HepG2 (cell line): ENCODE data around the gene CEBPZOS. TPM values are rescaled to one million over a fixed set of nuclear protein-coding genes. Genes with fewer than 3 reads are reported as not detected.
A peak's percentile ranks its signal among the peaks of the same experiment; 100 is the strongest.

Experiments
- ATAC-seq: fragments of 200-7000 bp; cut with Tn5 transposase; 3 replicates; pipeline ENCODE4 v1.9.1; 2020; ENCODE audit warnings: mild to moderate bottlenecking, moderate library complexity
- BruUV-seq: library from RNA; stranded (reverse); fragments of 400-500 nt; replicated peaks from 2 replicates; lab custom pipeline; 2021; lab: Mats Ljungman, UMichigan
- CTCF ChIA-PET: fragments of 300-600 bp; formaldehyde crosslinking; extraction: SDS; loops from one replicate; lab custom pipeline; 2021; ENCODE audit warnings: low total read pairs, inconsistent platforms, low intra/inter-chr PET ratio; lab: Yijun Ruan, JAX
- POLR2A ChIA-PET: fragments of 350-600 bp; sonication (Branson Sonifier 250); formaldehyde crosslinking; loops from one replicate; lab custom pipeline; 2020; ENCODE audit warnings: antibody characterized with exemption, inconsistent platforms; lab: Yijun Ruan, JAX
- DNase-seq: peaks from one replicate; pipeline ENCODE4 v3.0.0-alpha.2; 2015; ENCODE audit warnings: low spot score
- FAIRE-seq: peaks from 3 replicates; lab custom pipeline; 2011; peaks lifted over from hg19 to GRCh38; lab: Jason Lieb, UNC
- H2AFZ ChIP-seq: one replicate; pipeline ENCODE4 v1.6.1; 2011; ENCODE audit warnings: low read length, inconsistent platforms
- H3K27ac ChIP-seq: fragments of 300-600 bp; 3 replicates; pipeline ENCODE4 v1.8.0; 2011; ENCODE audit warnings: mixed run types, mild to moderate bottlenecking, mixed read lengths, low read length, inconsistent platforms; ENCODE audit not compliant: insufficient read depth; ENCODE audit errors: extremely low read length
- H3K27me3 ChIP-seq, 2 experiments: fragments of 200-600 bp in 1 of 2; 2 replicates in 1 of 2; 3 replicates in 1 of 2; pipeline versions ENCODE4 v1.6.0 to v1.8.0; 2011; ENCODE audit warnings: low read length in 2 of 2, mild to moderate bottlenecking in 2 of 2, moderate library complexity in 2 of 2, inconsistent platforms in 1 of 2; ENCODE audit not compliant: insufficient read depth in 2 of 2, control insufficient read depth in 1 of 2
- H3K36me3 ChIP-seq, 2 experiments: fragments of 200-600 bp in 1 of 2; replicated peaks in 1 of 2; 2 replicates in 1 of 2; 3 replicates in 1 of 2; pipeline versions ENCODE4 v1.5.1 to v1.8.0; 2011; ENCODE audit warnings: low read length in 2 of 2, inconsistent platforms in 1 of 2; ENCODE audit not compliant: insufficient read depth in 2 of 2, control insufficient read depth in 1 of 2
- H3K4me1 ChIP-seq: 2 replicates; pipeline ENCODE4 v1.5.1; 2012; ENCODE audit warnings: low read length, inconsistent platforms; ENCODE audit not compliant: insufficient read depth
- H3K4me2 ChIP-seq: 2 replicates; pipeline ENCODE4 v1.6.0; 2011; ENCODE audit warnings: low read depth, low read length, inconsistent platforms
- H3K4me3 ChIP-seq, 3 experiments: fragments of 200-600 bp in 1 of 3; sonication (generic), shearing (Covaris generic) in 1 of 3; replicated peaks in 1 of 3; 2 replicates each; pipeline ENCODE4 v1.5.1; 2011 to 2016; ENCODE audit warnings: low read length in 3 of 3, inconsistent platforms in 2 of 3, low read depth in 2 of 3, mild to moderate bottlenecking in 2 of 3, control low read depth in 1 of 3, mixed read lengths in 1 of 3; ENCODE audit not compliant: insufficient read depth in 1 of 3
- H3K79me2 ChIP-seq: one replicate; pipeline ENCODE4 v1.6.1; 2011; ENCODE audit warnings: low read length, inconsistent platforms; ENCODE audit not compliant: insufficient read depth
- H3K9ac ChIP-seq: 2 replicates; pipeline ENCODE4 v1.6.0; 2011; ENCODE audit warnings: mild to moderate bottlenecking, low read depth, low read length, inconsistent platforms; ENCODE audit not compliant: insufficient read depth
- H3K9me3 ChIP-seq: 2 replicates; pipeline ENCODE4 v1.5.1; 2012; ENCODE audit warnings: mild to moderate bottlenecking, low read length
- H4K20me1 ChIP-seq: 2 replicates; pipeline ENCODE4 v1.6.0; 2011; ENCODE audit warnings: inconsistent platforms, mild to moderate bottlenecking, low read length, moderate library complexity; ENCODE audit not compliant: insufficient read depth
- ARID4A ChIP-seq: sonication (generic); formaldehyde crosslinking; IDR thresholded peaks from 2 replicates; pipeline ENCODE4 v1.5.0; 2020; ENCODE audit warnings: mild to moderate bottlenecking, missing genetic modification reagents, borderline replicate concordance
- MYNN ChIP-seq: sonication (generic); formaldehyde crosslinking; IDR thresholded peaks from 2 replicates; pipeline ENCODE4 v1.4.0; 2020; ENCODE audit warnings: mild to moderate bottlenecking, low read depth, missing genetic modification reagents
- UBTF ChIP-seq: sonication (generic); formaldehyde crosslinking; IDR thresholded peaks from 2 replicates; pipeline ENCODE4 v1.4.0; 2020; ENCODE audit warnings: mild to moderate bottlenecking, missing genetic modification reagents
- ZNF510 ChIP-seq: sonication (generic); formaldehyde crosslinking; IDR thresholded peaks from 2 replicates; pipeline ENCODE4 v1.4.0; 2020; ENCODE audit warnings: low read depth, mild to moderate bottlenecking, missing genetic modification reagents
- ZNF556 ChIP-seq: sonication (generic); formaldehyde crosslinking; IDR thresholded peaks from 2 replicates; pipeline ENCODE4 v1.4.0; 2020; ENCODE audit warnings: mild to moderate bottlenecking, missing genetic modification reagents, borderline replicate concordance
- ZNF761 ChIP-seq: sonication (generic); formaldehyde crosslinking; conservative IDR thresholded peaks from 2 replicates; pipeline ENCODE4 v1.4.0; 2020; ENCODE audit warnings: mild to moderate bottlenecking, missing genetic modification reagents
- WGBS: methylation state at CpG from one replicate; pipeline ENCODE4 v1.1.6; 2017; ENCODE audit warnings: low lambda C conversion rate; 5-methylcytosine and 5-hydroxymethylcytosine counted together
- in situ Hi-C: cut with HindIII; loops from 2 replicates; pipeline ENCODE4 v1.10.0; 2017; ENCODE audit warnings: low pct_unique_long_range_greater_than_20kb; ENCODE audit not compliant: extremely low pct_ligation_motif_present
- intact Hi-C: fragments of 100-400 bp; cut with micrococcal nuclease; formaldehyde crosslinking; loops from one replicate; pipeline ENCODE4 v1.10.0; 2022; ENCODE audit not compliant: unreplicated experiment
- polyA plus RNA-seq, 8 experiments: library from polyadenylated mRNA; depleted of rRNA in 3 of 8; stranded (reverse) in 7 of 8; unstranded in 1 of 8; fragments of >200 nt; fragmentation: Illumina TruSeq in 4 of 8; extraction: Trizol in 4 of 8; gene quantifications; 2 replicates each; pipeline versions ENCODE4 v1.2.1 to v1.2.3, GENCODE V29; 2011 to 2016; ENCODE audit warnings: low read depth in 4 of 8, missing spikeins in 1 of 8, mixed read lengths in 1 of 8; ENCODE audit not compliant: insufficient read depth in 1 of 8
- total RNA-seq, 5 experiments: library from RNA; depleted of rRNA; stranded (reverse); fragments of >200 nt; fragmentation: Illumina TruSeq; extraction: Trizol; gene quantifications; 2 replicates each; pipeline ENCODE4 v1.2.3, GENCODE V29; 2016; ENCODE audit warnings: low read depth in 1 of 5

CEBPZOS gene
- total and polyA plus RNA-seq, 2 of the 13 experiments (the other 11 are each of a cell fraction or from before 2014, with no cell fraction given): 18.6 to 44.7 TPM

GRCh38 chr2:37226863-37227262, 30.6 kb downstream of the CEBPZOS start:
- Histone ChIP-seq H3K9ac (no peak overlapping the region), H4K20me1 (peaks cover 23% of the 10 kb centered on the region), H3K27ac (no peak overlapping the region), H3K27me3 (no peaks in the 10 kb centered on the region; a peak in 1 of 5 replicates), H3K4me1 (peaks cover 53% of the 10 kb centered on the region), H3K79me2 (peaks cover 76% of the 10 kb centered on the region), H3K4me3 (no peak overlapping the region), H3K4me2 (peak overlapping the region; percentile 30; the same call in 1 of the 2 replicates), H2AFZ (no peak overlapping the region), H3K9me3 (no peaks in the 10 kb centered on the region), H3K36me3 (peaks cover 11 to 43% of the 10 kb centered on the region in 2 experiments)
- intact Hi-C loops (no loop called here), in situ Hi-C loops (loop anchor here (5.0 kb wide), 1 partner anchor 70 kb away; the partner anchor contains the start of gene EIF2AK2)
- FAIRE-seq (no peak), ATAC-seq (no peak), DNase-seq (no peak)
- CTCF ChIA-PET: no interaction called here
- BruUV-seq: no TSS peak
- 96% methylated on average over 4 of the region's 4 CpGs for WGBS
- POLR2A ChIA-PET: interaction anchor here (0.6 to 1.2 kb wide), 2 partner anchors 35 kb away, joined by 3 read pairs; no protein-coding TSS in a partner anchor
- TF ChIP-seq UBTF (CRISPR knock-in tag) (no peak), ZNF510 (CRISPR knock-in tag) (no peak), MYNN (CRISPR knock-in tag) (no peak), ARID4A (CRISPR knock-in tag) (no peak), ZNF761 (CRISPR knock-in tag) (no peak), ZNF556 (no peak)
